Measurements from ENCODE around the gene GPBAR1. TPM values are rescaled to one million over a fixed set of nuclear protein-coding genes. Genes with fewer than 3 reads are reported as not detected.

The GPBAR1 gene
- polyA plus RNA-seq, 1 of the 3 experiments (the other 2 are of a cell fraction) = 0.13 TPM

GRCh38 chr2:218274586-218274985 is 13.8 kb downstream of the GPBAR1 start:
- Histone ChIP-seq H3K9ac (no peak overlapping the region), H3K79me2 (ENCODE audit: insufficient read depth) (peaks cover 22% of the 10 kb centered on the region), H3K36me3 (replicated peaks in 1 of 2; ENCODE audit: control insufficient read depth in 1 of 2, insufficient read depth in 2 of 2, low read length in 1 of 2) (peaks cover 17 to 32% of the 10 kb centered on the region in 2 experiments), H3K27ac (ENCODE audit: low read depth in 2 of 2, low read length in 1 of 2) (no peak overlapping the region), H4K20me1 (ENCODE audit: insufficient read depth) (no peaks in the 10 kb centered on the region), H3K9me3 (no peaks in the 10 kb centered on the region), H3K9me2 (no peaks in the 10 kb centered on the region), H3K4me1 (ENCODE audit: control insufficient read depth in 1 of 2, insufficient read depth in 2 of 2, low read depth in 1 of 2, low read length in 1 of 2) (peaks cover 14 to 15% of the 10 kb centered on the region in 2 experiments; a peak in 1 of 4 replicates), H2AFZ (ENCODE audit: low read depth) (no peak overlapping the region), H3F3A (replicated peaks; ENCODE audit: insufficient read depth) (no peaks in the 10 kb centered on the region), H3K4me2 (no peak overlapping the region), H3K27me3 (ENCODE audit: insufficient read depth) (no peaks in the 10 kb centered on the region), H3K4me3 (ENCODE audit: low read depth in 2 of 2, low read length in 1 of 2) (no peak overlapping the region)
- WGBS (ENCODE audit: low lambda C conversion rate) = 82% methylated on average over 4 of the region's 4 CpGs
- no peak for DNase-seq
- CTCF ChIA-PET = interaction anchor here (1.4 to 5.7 kb wide), 5 partner anchors 11 to 122 kb away, joined by 4 to 47 read pairs (median 9); partner anchors contain the start of gene CATIP
- TF ChIP-seq EZH2phosphoT487 (IDR thresholded peaks at IDR 0.05; ENCODE audit: borderline replicate concordance, low read depth) = no peak
- TF ChIP-seq, protein P1, sequence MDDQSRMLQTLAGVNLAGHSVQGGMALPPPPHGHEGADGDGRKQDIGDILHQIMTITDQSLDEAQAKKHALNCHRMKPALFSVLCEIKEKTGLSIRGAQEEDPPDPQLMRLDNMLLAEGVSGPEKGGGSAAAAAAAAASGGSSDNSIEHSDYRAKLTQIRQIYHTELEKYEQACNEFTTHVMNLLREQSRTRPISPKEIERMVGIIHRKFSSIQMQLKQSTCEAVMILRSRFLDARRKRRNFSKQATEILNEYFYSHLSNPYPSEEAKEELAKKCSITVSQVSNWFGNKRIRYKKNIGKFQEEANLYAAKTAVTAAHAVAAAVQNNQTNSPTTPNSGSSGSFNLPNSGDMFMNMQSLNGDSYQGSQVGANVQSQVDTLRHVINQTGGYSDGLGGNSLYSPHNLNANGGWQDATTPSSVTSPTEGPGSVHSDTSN (IDR thresholded peaks at IDR 0.05) = no peak
- no peak for TF ChIP-seq FOXJ3 (CRISPR knock-in tag; IDR thresholded peaks at IDR 0.05)
- no peak for TF ChIP-seq TEAD4 (IDR thresholded peaks at IDR 0.05; ENCODE audit: borderline replicate concordance, insufficient read depth)
- no peak for TF ChIP-seq YY1 (IDR thresholded peaks at IDR 0.05; ENCODE audit: low read depth)
- TF ChIP-seq, protein P2, sequence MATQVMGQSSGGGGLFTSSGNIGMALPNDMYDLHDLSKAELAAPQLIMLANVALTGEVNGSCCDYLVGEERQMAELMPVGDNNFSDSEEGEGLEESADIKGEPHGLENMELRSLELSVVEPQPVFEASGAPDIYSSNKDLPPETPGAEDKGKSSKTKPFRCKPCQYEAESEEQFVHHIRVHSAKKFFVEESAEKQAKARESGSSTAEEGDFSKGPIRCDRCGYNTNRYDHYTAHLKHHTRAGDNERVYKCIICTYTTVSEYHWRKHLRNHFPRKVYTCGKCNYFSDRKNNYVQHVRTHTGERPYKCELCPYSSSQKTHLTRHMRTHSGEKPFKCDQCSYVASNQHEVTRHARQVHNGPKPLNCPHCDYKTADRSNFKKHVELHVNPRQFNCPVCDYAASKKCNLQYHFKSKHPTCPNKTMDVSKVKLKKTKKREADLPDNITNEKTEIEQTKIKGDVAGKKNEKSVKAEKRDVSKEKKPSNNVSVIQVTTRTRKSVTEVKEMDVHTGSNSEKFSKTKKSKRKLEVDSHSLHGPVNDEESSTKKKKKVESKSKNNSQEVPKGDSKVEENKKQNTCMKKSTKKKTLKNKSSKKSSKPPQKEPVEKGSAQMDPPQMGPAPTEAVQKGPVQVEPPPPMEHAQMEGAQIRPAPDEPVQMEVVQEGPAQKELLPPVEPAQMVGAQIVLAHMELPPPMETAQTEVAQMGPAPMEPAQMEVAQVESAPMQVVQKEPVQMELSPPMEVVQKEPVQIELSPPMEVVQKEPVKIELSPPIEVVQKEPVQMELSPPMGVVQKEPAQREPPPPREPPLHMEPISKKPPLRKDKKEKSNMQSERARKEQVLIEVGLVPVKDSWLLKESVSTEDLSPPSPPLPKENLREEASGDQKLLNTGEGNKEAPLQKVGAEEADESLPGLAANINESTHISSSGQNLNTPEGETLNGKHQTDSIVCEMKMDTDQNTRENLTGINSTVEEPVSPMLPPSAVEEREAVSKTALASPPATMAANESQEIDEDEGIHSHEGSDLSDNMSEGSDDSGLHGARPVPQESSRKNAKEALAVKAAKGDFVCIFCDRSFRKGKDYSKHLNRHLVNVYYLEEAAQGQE (IDR thresholded peaks at IDR 0.05; ENCODE audit: low read depth, low read length) = no peak
- TF ChIP-seq RFX5 (IDR thresholded peaks at IDR 0.05; ENCODE audit: low read length) = no peak
- no peak for TF ChIP-seq NRF1 (IDR thresholded peaks at IDR 0.05; ENCODE audit: low read depth, low read length)
- TF ChIP-seq FOSL2 (IDR thresholded peaks at IDR 0.05; ENCODE audit: borderline replicate concordance, low read depth) = no peak
- TF ChIP-seq, protein P3, sequence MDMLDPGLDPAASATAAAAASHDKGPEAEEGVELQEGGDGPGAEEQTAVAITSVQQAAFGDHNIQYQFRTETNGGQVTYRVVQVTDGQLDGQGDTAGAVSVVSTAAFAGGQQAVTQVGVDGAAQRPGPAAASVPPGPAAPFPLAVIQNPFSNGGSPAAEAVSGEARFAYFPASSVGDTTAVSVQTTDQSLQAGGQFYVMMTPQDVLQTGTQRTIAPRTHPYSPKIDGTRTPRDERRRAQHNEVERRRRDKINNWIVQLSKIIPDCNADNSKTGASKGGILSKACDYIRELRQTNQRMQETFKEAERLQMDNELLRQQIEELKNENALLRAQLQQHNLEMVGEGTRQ (IDR thresholded peaks at IDR 0.05; ENCODE audit: borderline replicate concordance, low read depth, low read length) = no peak
- TF ChIP-seq USF1 (IDR thresholded peaks at IDR 0.05; ENCODE audit: borderline replicate concordance, low read depth) = no peak
- TF ChIP-seq CHD2 (IDR thresholded peaks at IDR 0.05; ENCODE audit: low read length, partially characterized antibody) = no peak
- TF ChIP-seq RCOR1 (IDR thresholded peaks at IDR 0.05; ENCODE audit: low read length) = no peak
- POLR2A ChIA-PET = interaction anchor here (0.9 kb wide), 1 partner anchor 87 kb away, joined by 3 read pairs; no protein-coding TSS in a partner anchor

Data from SK-N-SH (cell line).